Pulmonary artery endothelial cell (primary cell): ENCODE results near the gene PPP1R3G. TPM values are rescaled to one million over a fixed set of nuclear protein-coding genes. Genes with fewer than 3 reads are reported as not detected.

Source experiments
- DNase-seq: peaks from one replicate; pipeline ENCODE4 v3.0.0-alpha.2; 2011; ENCODE audit warnings: low read depth, low spot score
- total RNA-seq: library from RNA; depleted of rRNA; stranded (reverse); fragments of >200 nt; gene quantifications from 2 replicates; pipeline ENCODE4 v1.2.3, GENCODE V29; 2014

PPP1R3G gene
- total RNA-seq, 1 donor from 2014 or later, result 0.33 TPM

GRCh38 chr6:5071216-5071615, 13.9 kb upstream of the PPP1R3G start:
- DNase-seq, result no peak

- no peak for DNase-seq
Measured at GRCh38 chr6:5072440-5072839, 12.7 kb upstream of the PPP1R3G start.

GRCh38 chr6:5073992-5074391, 11.1 kb upstream of the PPP1R3G start:
- DNase-seq, result no peak

GRCh38 chr6:5076931-5077330, 8.2 kb upstream of the PPP1R3G start:
- no peak for DNase-seq

- DNase-seq, result no peak
Measured at GRCh38 chr6:5078121-5078669, 6.9 kb upstream of the PPP1R3G start.

- DNase-seq, result no peak
Measured at GRCh38 chr6:5079692-5080091, 5.4 kb upstream of the PPP1R3G start.

- DNase-seq, result no peak
Measured at GRCh38 chr6:5080574-5080973, 4.6 kb upstream of the PPP1R3G start.

- no peak for DNase-seq
Measured at GRCh38 chr6:5081182-5081581, 4.0 kb upstream of the PPP1R3G start.

GRCh38 chr6:5081955-5082354, 3.2 kb upstream of the PPP1R3G start:
- DNase-seq, result no peak

GRCh38 chr6:5082487-5083306, 2.4 kb upstream of the PPP1R3G start:
- no peak for DNase-seq

GRCh38 chr6:5083307-5083583, 1.9 kb upstream of the PPP1R3G start:
- no peak for DNase-seq

GRCh38 chr6:5083813-5084359, 1.3 kb upstream of the PPP1R3G start:
- no peak for DNase-seq

GRCh38 chr6:5084360-5084780, 771 bp upstream of the PPP1R3G start:
- DNase-seq, result no peak

GRCh38 chr6:5085648-5086293, 630 bp downstream of the PPP1R3G start:
- no peak for DNase-seq

GRCh38 chr6:5086294-5086890, 1.3 kb downstream of the PPP1R3G start:
- no peak for DNase-seq

GRCh38 chr6:5087389-5087788, 2.2 kb downstream of the PPP1R3G start:
- DNase-seq, result no peak

GRCh38 chr6:5088780-5089179, 3.6 kb downstream of the PPP1R3G start:
- no peak for DNase-seq

- no peak for DNase-seq
Measured at GRCh38 chr6:5089481-5090438, 4.6 kb downstream of the PPP1R3G start.

- DNase-seq, result no peak
Measured at GRCh38 chr6:5090603-5091002, 5.5 kb downstream of the PPP1R3G start.

GRCh38 chr6:5091210-5092069, 6.3 kb downstream of the PPP1R3G start:
- no peak for DNase-seq
